Measurements from ENCODE around the gene KREMEN2.

The KREMEN2 gene

DNA sequence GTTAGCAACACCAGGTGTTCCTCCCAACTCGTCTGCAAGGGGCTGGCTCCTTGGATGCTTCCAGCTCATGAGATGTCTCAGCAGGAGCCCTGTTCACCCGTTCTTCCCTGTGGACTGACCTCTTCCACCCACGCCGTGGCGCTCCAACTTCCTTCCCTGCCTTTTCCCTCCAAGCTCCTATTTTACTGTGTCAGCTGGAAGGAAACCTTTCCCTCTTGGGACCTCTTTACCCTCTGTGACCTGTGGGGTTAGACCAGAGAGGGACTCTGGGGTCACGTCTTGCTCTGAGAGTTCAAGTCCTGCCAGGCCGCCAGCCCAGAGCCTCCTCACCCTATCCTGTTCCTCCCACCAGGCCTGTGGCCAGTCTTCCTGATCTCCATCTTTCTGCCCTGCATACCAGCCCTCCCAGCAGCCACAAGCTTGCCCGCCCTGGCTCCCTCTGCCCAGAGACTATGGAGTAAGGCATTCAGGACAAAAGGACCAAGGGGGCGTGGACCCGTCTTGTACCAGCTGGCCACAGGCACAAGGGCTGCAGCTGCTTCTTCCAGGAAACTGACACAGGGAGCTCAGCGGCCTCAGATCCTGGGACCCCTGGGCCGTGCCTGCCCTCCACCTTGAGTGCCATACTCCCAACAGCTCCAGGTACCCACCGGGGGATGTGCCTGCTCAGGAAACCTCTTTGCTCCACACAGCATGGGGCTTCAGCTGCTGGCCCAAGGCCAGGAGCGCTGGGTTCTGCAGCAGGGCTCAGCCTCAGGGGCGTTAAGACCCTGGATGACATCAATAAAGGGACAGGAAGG is 8.1 kb downstream of the KREMEN2 start:
- Mint-ChIP-seq H3K9me3 (no peaks in the 10 kb centered on the region), H3K4me3 (peak overlapping the region in 1 of 2 donors; percentile 46), H3K36me3 (ENCODE audit: insufficient read depth) (peaks cover 4% of the 10 kb centered on the region), H3K27me3 (peaks cover 9 to 29% of the 10 kb centered on the region in 2 donors), H3K4me1 (ENCODE audit: low read depth in 2 of 2) (peaks cover 5 to 13% of the 10 kb centered on the region in 2 donors), H3K27ac (no peak overlapping the region)
- DNase-seq (no peak), ATAC-seq (replicated peaks) (no peak)

DNA sequence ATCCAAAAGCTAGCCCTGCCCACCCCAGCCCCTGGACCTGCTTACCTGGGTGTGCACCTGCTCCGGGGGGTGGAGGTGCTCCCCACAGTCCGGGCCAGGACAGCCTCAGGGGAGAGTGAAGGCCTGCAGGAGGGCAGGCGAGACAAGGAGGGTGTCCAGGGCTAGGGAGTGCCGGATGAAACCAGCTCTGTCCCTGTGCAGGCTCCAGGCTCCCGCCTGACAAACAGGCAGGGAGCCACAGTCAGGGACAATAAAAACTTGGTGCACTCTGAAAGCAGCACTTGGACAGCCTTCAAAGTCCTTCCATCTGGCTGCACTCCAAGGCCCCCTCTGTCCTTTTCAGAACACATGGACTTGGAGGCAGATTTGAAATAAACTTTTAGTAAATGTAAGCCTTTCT is 9.0 kb downstream of the KREMEN2 start:
- no peak overlapping the region for H3K27ac Mint-ChIP-seq
- no peak overlapping the region for H3K4me3 Mint-ChIP-seq
- H3K9me3 Mint-ChIP-seq: no peaks in the 10 kb centered on the region
- ATAC-seq (replicated peaks) (no peak), DNase-seq (no peak)
- peaks cover 2 to 10% of the 10 kb centered on the region in 2 donors for H3K4me1 Mint-ChIP-seq (ENCODE audit: low read depth in 2 of 2)
- peaks cover 4% of the 10 kb centered on the region for H3K36me3 Mint-ChIP-seq (ENCODE audit: insufficient read depth)
- H3K27me3 Mint-ChIP-seq: peaks cover 5 to 22% of the 10 kb centered on the region in 2 donors

DNA sequence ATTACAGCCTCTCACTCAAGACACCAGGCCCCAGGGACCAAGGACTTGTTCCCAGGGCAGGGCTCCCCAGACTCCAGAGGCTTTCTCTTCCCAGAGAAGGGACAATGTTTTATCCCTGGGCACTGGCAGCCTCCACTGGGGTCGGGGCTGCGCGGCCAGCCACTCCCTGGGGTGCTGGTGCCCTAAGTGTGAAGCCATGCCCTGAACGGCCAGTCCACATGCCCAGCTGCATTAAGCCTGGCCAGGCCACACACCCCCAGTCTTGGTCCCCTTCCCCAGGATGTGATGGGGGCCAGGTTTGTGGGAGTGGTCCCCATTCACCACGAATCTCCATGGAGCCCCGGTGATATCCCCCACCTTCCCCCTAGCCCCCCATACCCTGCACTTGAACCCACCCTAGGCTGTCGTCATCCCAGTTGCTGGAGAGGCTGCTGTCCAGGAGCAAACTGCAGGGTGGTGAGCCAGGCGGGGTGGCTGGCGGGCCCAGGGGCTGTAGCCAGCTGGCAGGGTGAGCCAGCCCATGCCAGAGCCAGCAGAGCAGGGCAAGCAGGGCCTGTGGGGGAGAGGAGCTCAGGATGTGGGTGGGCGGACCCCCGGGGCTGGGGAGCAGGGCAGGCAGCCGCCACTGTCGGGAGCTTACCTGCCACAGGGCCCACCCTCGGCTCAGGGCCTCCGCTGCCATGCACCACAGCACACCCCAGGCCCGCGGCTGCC is 9.7 kb downstream of the KREMEN2 start:
- peaks cover 4% of the 10 kb centered on the region for H3K36me3 Mint-ChIP-seq (ENCODE audit: insufficient read depth)
- H3K4me3 Mint-ChIP-seq: no peak overlapping the region
- peaks cover 0 to 16% of the 10 kb centered on the region in 2 donors for H3K27me3 Mint-ChIP-seq
- DNase-seq (no peak), ATAC-seq (replicated peaks) (no peak)
- no peak overlapping the region for H3K27ac Mint-ChIP-seq
- peaks cover 0 to 3% of the 10 kb centered on the region in 2 donors for H3K4me1 Mint-ChIP-seq (ENCODE audit: low read depth in 2 of 2)
- no peaks in the 10 kb centered on the region for H3K9me3 Mint-ChIP-seq

DNA sequence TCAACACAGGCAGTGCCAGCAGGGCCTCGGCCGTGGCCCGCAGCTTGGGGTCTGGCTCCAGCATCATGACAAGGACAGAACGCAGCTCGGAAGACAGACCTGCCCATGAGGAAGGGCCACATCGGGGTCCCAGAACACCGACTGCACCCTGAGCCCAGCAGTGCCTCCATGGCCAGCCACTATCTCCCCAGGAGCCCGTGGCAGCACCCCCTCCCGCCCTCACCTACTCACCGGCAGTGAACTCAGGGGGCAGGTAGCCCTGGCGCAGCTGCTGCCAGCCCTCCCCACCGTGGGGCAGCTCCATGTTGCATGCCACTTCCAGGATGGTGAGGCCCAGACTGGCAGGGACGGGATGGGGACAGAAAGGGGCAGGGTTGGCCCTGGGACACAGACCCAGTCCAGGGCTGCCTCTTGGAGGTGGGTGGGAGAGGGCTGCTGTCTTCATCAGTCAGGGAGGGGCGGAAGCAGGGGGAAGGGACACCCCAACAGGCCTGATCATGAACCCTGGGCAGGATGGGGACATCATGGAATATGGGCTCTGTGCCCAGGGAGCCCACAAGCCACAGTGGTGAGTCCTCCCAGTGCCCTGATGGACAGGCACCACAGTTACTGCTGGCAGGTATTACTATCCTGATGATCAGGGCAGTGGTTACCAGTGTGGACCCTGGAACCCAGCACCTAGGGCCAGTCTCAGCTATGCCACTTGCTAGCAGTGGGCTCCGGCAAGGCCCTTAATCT is 10.4 kb downstream of the KREMEN2 start:
- H3K4me3 Mint-ChIP-seq: no peak overlapping the region
- ATAC-seq (replicated peaks) (no peak), DNase-seq (no peak)
- H3K9me3 Mint-ChIP-seq: no peaks in the 10 kb centered on the region
- H3K27me3 Mint-ChIP-seq: peaks cover 0 to 16% of the 10 kb centered on the region in 2 donors
- H3K27ac Mint-ChIP-seq: no peak overlapping the region
- peaks cover 4% of the 10 kb centered on the region for H3K36me3 Mint-ChIP-seq (ENCODE audit: insufficient read depth)
- peaks cover 0 to 2% of the 10 kb centered on the region in 2 donors for H3K4me1 Mint-ChIP-seq (ENCODE audit: low read depth in 2 of 2)

DNA sequence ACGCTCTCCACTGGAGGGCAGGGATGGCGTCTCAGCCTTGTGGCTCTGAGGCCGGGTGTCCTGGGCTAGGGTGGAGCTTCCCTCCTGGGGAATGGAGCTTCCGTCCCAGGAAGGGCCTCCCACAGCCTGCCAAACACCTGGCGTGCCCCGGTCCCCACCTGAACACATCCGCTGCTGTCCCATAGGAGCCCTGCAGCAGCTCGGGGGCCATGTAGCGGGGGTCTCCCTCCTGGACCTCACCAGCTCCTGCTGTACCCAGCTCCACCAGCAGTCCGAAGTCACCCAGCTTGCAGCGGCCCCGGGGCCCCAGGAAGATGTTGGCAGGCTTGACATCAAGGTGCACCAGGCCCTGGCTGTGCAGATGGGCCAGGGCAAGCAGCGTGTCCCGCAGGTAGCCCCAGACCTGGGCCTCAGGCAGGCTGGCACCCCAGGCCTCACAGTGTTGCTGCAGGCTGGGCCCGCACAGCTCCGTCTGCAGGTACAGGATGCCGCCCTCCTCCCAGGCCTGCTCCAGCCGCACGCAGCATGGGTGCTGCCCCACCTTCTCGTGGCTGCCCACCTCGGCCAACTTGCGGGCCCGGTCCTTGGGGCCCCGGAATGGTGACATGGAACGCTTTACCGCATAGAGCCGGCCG is 11.2 kb downstream of the KREMEN2 start:
- DNase-seq: no peak
- Mint-ChIP-seq H3K9me3 (no peaks in the 10 kb centered on the region), H3K4me1 (ENCODE audit: low read depth in 2 of 2) (peaks cover 0 to 4% of the 10 kb centered on the region in 2 donors), H3K27ac (no peak overlapping the region), H3K4me3 (no peak overlapping the region), H3K36me3 (ENCODE audit: insufficient read depth) (peaks cover 4% of the 10 kb centered on the region), H3K27me3 (peaks cover 0 to 16% of the 10 kb centered on the region in 2 donors)
- ATAC-seq (replicated peaks): no peak

DNA sequence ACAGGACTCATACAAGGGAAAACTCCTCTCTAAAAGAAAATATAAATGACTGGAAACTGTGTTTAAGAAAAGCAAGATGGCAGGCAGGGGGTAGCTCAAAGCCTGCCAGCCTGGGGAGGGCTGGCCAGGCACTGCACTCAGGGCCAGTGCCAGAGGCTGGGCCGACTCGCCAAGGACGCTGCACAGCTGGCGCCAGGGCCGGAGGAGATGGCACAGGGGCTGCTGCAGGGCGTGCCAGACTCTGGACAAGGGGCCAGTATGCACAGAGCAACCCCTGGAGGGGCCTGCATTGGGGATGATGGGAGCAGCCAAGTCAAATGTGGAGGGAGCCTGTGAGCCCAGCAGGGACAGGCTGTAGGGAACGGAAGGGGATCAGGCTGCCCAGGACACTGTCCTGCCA is 12.1 kb downstream of the KREMEN2 start:
- Mint-ChIP-seq H3K36me3 (ENCODE audit: insufficient read depth) (peaks cover 4% of the 10 kb centered on the region), H3K4me3 (no peak overlapping the region), H3K27me3 (peaks cover 0 to 10% of the 10 kb centered on the region in 2 donors), H3K9me3 (no peaks in the 10 kb centered on the region), H3K27ac (no peak overlapping the region), H3K4me1 (ENCODE audit: low read depth in 2 of 2) (peaks cover 2 to 8% of the 10 kb centered on the region in 2 donors)
- DNase-seq: no peak
- ATAC-seq (replicated peaks): no peak

DNA sequence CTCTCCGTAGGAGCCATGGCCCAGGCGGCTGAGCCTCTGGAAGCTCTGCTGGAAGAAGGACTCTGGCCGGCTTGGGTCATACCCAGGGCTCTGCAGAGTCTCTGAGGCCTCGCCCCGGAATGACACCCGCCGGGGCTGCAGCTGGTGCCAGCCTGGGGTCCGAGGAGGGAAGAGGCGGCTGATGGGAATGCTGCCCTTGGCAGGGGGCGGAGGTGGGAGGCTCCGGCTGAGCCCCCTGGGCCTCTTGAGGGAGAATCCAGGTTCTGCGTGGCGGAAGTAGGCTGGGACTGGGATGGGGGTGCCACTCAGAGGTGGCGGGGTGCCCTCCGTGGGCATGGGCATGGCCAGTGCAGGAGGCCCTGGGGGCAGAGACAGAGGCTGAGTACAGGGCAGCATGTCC is 12.6 kb downstream of the KREMEN2 start:
- Mint-ChIP-seq H3K27ac (no peak overlapping the region), H3K4me1 (ENCODE audit: low read depth in 2 of 2) (peaks cover 5 to 10% of the 10 kb centered on the region in 2 donors), H3K9me3 (no peaks in the 10 kb centered on the region), H3K4me3 (no peak overlapping the region), H3K27me3 (peaks cover 0 to 8% of the 10 kb centered on the region in 2 donors), H3K36me3 (ENCODE audit: insufficient read depth) (peaks cover 4% of the 10 kb centered on the region)
- ATAC-seq (replicated peaks): no peak
- no peak for DNase-seq

DNA sequence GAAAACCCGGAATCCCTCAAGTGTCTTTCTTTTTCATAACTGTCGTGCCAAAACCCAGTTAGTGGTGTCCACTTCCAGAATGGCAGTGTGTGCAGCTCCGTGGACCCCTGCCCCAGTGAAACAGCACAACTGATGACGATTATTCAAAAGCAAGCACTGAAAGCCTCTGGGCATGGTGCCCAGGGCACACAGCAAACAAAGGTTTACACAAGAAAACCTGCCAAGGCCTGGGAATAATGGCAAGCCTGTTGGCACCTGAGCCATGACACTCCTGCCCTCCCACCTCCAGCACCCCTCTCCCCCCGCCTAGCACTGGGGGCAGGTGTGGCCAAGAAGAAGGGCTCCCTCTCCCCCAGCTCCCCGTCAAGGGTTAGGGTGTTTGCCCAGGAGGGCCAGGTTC is 13.4 kb downstream of the KREMEN2 start:
- ATAC-seq (replicated peaks): no peak

DNA sequence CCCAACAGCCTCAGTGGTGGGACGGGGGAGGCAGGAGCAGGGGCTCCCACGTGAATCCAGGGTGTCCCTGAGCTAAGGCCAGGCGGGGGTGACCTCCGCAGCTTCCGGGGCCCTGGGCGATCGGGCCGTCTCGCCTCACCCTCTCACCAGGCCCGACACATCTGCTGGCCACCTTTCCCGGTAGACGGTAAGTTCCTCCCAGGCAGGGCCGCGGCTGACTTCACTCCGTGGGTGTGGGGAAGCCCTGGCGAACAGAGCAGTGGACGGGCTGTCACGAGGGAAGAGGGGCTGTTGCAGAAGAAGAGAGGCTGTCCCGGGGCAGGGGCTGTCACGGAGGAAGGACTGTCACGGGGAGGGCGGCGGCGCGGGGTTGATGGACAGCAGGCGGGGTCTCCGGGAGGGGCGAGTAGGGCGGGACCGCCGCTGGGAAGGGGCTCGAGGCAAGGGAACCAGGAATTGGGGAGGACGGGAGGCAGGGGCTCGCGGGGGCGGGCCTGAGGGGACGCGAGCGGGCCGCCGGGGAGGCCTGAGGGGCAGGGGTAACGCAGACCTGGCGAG is 15.7 kb downstream of the KREMEN2 start:
- H3K4me3 Mint-ChIP-seq: peak overlapping the region; percentile 74 to 78
- no peaks in the 10 kb centered on the region for H3K9me3 Mint-ChIP-seq
- H3K36me3 Mint-ChIP-seq (ENCODE audit: insufficient read depth): peaks cover 4% of the 10 kb centered on the region
- DNase-seq: no peak
- H3K27me3 Mint-ChIP-seq: no peaks in the 10 kb centered on the region
- H3K27ac Mint-ChIP-seq: no peak overlapping the region
- ATAC-seq (replicated peaks): no peak
- H3K4me1 Mint-ChIP-seq (ENCODE audit: low read depth in 2 of 2): peaks cover 11 to 15% of the 10 kb centered on the region in 2 donors

More for the DNA sequence above, 13.4 kb downstream of the KREMEN2 start:
- Mint-ChIP-seq H3K27me3 (peaks cover 0 to 1% of the 10 kb centered on the region in 2 donors), H3K27ac (no peak overlapping the region), H3K9me3 (no peaks in the 10 kb centered on the region), H3K36me3 (ENCODE audit: insufficient read depth) (peaks cover 4% of the 10 kb centered on the region), H3K4me1 (ENCODE audit: low read depth in 2 of 2) (peaks cover 8 to 11% of the 10 kb centered on the region in 2 donors), H3K4me3 (no peak overlapping the region)
- no peak for DNase-seq

DNA sequence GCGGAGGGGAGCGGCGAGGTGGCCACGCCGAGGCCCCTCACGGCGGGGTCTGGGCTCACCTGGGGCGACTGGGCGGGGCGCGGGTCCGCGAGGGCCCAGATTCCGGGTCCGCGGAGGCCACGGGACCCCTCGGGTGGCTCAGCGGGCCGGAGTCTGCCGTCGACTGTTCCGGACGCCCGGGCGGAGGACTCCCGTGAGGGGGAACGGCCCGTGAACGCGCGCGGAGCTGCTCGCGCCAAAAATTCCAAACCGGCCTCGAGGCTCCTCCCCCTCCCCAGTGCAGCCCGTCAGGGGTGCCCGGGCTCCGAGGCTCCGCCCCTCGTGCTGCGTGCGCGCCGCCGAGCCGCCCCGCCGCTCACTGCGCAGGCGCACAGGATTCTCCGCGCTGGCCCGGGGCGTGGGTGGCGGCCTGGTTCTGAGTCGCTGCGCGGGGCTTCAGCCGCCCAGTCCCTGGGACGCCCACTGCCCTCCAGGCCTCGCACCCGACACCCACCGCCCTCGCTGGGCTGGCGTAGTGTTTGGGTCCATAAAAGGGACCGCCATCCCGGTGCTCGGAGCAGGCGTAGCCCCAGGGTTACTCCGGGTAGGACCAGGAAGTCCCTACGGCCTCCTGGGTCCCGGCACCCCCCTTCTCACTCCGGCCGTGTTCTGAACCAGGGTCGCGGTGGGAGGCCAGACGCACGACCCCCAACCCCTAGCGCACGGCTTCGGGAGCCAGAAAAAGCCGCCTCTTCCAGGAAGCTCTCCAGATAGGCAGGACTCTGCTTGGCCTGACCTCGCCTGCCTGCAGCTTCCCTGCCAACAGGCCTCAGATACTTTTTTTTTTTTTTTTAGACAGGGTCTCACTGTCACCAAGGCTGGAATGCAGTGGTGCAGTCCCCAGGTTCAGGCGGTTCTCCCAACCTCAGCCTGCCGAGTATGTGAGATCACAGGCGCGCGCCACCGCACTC is 16.4 kb downstream of the KREMEN2 start, which contains the start of gene PKMYT1:
TSS of gene PKMYT1 (minus strand) at position 220 of the 950 bp plus-strand sequence. CDS start 789 bp downstream, outside the sequence.
- peak; percentile 93 to 97 (median 94) for DNase-seq
- H3K4me1 Mint-ChIP-seq (ENCODE audit: low read depth in 2 of 2): peaks cover 11 to 15% of the 10 kb centered on the region in 2 donors
- H3K4me3 Mint-ChIP-seq: peak within 1 kb of the TSS; percentile 74 to 78
- H3K27ac Mint-ChIP-seq: peak within 1 kb of the TSS; percentile 84 to 88
- H3K27me3 Mint-ChIP-seq: no peaks in the 10 kb centered on the region
- peak; percentile 93 for ATAC-seq (replicated peaks)
- peaks cover 4% of the 10 kb centered on the region for H3K36me3 Mint-ChIP-seq (ENCODE audit: insufficient read depth)
- H3K9me3 Mint-ChIP-seq: no peaks in the 10 kb centered on the region

DNA sequence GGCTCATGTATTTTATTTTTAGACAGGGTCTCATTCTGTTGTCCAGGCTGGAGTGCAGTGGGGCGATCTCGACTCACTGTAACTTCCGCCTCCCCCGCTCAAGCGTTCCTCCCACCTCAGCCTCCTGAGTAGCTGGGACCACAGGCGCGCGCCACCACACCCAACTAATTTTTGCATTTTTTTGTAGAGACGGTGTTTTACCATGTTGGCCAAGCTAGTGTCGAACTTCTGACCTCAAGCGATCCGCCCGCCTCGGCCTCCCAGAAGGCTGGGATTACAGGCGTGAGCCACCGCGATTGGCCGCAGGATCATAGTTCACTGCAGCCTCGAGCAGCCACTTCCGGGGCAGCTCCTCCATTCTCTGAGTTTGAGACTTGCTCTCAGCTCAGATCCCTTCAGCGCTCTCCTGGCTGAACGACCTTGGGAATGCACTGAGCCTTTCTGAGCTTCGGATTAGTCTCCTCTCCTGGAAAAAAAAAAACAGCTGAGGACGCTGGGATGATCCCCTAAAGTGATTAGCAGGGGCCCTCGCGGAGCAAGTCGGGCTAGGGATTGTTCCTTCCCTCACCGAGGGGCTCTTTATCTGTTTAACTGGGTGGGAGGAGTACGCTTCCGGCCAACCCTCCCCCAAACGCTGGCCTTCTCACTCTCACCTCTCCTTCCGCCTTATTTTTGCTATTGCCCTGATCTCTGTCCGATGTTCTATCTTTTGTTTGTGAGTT is 17.3 kb downstream of the KREMEN2 start:
- Mint-ChIP-seq H3K27ac (peak overlapping the region; percentile 84 to 88), H3K4me3 (peak overlapping the region; percentile 74 to 78), H3K36me3 (ENCODE audit: insufficient read depth) (peaks cover 4% of the 10 kb centered on the region), H3K9me3 (no peaks in the 10 kb centered on the region), H3K27me3 (peaks cover under 1 to 2% of the 10 kb centered on the region in 2 donors), H3K4me1 (ENCODE audit: low read depth in 2 of 2) (peaks cover 11 to 15% of the 10 kb centered on the region in 2 donors)
- DNase-seq (no peak), ATAC-seq (replicated peaks) (no peak)

All from effector memory CD8-positive, alpha-beta T cell (primary cell).